HS-5 (cell line): ENCODE measurements around the gene RAN.
"Not testable (repeated sequence)": the region's sequence is repeated elsewhere in the genome, so short reads cannot be mapped to it uniquely, and the experiment has no call there.

Experiments
- DNase-seq: peaks from one replicate; pipeline ENCODE4 v3.0.0-alpha.2; 2012; ENCODE audit warnings: low read depth

RAN gene

DNA sequence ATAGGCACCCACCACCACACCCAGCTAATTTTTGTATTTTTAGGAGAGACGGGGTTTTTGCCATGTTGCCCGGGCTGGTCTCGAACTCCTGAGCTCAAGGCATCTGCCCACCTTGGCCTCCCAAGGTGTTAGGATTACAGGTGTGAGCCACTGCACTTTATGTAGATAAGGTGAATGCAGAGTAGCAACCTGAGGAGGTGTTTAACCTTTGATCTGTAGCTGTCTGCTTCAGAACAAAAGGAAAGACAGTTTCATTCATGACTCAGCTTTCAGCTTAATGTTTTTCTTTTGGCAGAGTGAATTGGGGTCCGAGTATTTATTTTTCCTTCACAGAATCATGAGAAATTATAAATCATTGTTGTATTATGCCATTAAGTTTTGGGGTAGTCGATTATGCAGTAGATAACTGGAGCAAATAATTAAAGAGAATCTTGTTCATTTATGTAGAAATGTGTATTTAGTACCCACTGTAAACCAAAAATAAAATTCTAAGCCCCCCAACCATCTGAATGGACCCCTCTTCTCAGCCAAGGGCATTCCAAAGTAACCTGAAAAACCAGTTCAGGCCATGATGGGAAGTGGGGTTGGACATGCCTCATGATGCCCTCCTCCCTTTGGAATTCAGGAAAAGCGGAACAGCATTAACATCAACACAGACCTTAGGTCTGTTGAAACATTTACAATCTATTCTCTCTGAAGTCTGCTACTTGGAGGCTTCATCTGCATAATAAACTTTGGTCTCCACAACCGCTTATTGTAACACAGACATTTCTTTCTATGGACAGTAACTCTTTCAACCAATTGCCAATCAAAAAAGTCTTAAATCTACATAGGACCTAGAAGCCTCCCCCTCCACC, 22.1 kb upstream of the RAN start:
- DNase-seq, result no peak

DNA sequence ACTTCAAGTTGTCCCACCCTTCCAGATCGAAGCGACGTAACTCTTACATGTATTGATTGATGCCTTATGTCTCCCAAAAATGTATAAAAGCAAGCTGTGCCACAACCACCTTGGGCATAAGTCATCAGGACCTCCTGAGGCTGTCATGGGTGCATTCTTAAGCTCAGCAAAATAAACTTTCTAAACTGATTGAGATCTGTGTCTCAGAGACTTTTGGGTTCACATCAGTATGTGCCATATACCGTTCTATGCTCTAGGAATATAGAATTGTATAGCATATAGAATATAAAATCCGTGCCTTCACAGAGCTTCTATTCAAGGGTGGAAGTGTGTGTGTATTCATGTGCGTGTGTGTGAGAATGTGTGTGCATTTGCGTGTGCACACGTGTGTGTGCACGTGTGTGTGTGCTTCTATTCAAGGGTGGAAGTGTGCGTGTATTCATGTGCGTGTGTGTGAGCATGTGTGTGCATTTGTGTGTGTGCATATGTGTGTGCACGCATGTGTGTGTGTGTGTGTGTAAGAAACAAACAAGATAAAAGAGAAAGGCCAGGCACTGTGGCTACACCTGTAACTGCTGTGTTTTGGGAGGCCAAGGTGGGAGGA, 21.3 kb upstream of the RAN start:
- no peak for DNase-seq

DNA sequence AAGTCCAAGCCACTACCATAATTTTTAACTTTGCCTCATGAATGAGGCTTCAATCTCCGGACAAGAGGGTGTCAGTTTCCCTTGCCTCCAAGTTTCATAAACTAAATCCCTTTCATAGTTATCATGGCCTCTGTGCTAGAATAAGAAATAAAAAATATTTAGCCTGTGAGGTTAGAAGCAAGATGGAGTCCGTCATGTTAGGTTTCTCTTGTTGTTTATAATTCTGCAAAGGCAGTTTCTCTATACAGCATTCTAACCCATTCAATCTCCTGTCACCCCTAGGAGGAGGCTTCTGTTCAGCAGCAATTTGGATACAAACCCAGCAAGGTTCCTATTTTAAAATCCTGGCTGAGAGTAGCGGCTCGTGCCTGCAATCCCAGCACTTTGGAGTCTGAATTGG, 15.8 kb upstream of the RAN start:
- no peak for DNase-seq

DNA sequence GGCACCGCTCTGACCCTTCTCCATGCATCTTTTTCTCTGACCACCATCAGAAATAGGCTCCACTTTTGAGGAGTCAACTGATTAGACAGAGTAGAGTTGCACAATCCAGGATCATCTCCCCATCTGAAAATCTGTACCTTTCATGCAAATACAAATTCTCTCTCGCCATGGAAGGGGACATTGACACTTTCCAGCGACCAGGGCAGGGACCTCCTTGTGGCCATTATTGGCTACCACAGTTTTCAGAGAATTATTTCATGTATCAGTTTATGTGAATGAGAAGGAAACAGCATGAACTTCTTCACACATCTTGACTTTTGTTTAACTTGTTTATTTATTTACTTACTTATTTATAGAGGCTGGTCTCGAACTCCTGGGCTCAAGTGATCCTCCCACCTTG, 13.8 kb upstream of the RAN start:
- DNase-seq, result no peak

DNA sequence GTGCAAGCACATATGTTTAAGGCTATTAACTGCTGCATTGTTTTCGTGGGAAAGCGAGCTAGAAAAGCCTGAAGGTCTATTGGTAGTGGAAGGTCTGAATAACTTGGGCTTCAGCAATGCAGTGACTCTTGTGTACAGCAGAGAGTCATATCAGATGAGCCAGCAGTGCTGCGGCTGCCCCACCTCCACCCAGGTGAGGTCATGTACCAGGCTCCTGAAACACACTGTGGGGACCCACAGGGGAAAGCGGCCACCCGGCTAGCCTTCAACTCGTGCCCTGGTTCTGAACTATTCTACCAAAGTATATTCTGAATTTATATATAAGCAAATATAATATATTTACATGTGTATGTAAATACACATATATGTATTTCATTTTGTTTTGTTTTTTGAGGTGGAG, 12.7 kb upstream of the RAN start:
- DNase-seq, result no peak

DNA sequence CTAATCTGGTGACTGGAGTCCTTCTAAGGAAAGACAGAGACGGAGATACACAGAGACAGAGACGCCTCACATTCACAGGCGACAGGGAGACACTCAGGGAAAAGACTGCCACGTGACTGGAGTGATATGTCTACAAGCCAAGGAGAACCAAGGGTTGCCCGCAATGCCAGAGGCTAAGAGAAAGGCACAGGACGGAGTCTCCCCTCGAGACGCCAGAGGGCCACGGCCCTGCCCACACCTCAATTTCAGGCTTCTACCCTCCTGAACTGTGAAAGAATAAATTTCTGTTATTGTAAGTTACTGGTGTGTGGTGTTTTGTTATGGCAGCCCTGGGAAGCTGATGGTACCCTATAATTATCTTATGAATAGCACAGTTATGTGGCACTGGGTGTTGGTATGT, 11.6 kb upstream of the RAN start:
- DNase-seq, result no peak

DNA sequence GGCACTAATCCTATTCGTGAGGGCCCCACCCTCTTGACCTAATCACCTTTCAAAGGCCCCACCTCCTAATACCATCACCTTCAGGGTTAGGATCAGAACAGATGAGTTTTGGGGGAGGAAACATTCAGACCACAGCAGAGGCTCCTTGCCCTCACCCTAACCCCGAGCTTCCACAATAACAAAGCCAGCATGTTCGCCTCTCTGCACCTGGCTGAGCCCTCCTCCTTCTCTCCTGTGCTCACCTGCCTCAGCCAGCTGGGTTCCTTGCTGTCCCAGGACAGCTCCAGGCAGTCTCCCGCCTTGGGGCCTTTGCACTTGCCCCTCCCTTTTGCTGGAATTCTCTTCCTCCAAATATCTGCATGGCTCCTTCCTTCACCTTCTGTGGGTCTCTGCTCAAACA, 9.7 kb upstream of the RAN start:
- DNase-seq, result no peak

DNA sequence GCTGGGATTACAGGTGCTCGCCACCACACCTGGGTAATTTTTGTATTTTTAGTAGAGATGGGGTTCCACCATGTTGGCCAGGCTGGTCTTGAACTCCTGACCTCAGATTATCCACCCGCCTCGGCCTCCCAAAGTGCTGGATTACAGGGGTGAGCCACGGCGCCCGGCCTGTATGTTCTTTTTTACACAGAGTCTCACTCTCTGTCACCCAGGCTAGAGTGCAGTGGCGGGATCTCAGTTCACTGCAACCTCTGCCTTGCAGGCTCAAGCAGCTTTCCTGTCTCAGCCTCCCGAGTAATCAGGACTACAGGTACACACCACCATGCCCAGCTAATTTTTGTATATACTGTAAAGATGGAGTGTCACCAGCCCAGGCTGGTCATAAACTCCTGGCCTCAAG, 9.1 kb upstream of the RAN start:
- DNase-seq, result not testable (repeated sequence)

DNA sequence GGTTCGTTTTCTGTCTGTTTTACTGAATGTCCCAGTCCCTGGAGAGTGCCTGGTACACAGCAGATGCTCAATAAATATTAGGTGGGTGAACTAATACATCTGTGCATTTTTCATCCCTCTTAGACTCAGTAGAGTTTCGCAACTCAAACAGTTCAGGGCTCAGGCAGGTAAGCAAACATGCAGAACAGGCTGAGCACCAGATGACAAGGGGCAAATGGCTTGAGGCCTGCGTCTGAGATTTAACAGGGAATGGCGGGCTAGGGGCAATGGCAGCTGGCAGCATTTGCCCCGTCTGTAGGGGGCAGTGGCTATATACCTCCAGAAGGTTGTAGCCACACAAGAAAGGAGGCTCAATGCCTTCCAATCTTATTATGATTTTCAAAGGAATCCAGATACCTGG, 8.6 kb upstream of the RAN start:
- no peak for DNase-seq

DNA sequence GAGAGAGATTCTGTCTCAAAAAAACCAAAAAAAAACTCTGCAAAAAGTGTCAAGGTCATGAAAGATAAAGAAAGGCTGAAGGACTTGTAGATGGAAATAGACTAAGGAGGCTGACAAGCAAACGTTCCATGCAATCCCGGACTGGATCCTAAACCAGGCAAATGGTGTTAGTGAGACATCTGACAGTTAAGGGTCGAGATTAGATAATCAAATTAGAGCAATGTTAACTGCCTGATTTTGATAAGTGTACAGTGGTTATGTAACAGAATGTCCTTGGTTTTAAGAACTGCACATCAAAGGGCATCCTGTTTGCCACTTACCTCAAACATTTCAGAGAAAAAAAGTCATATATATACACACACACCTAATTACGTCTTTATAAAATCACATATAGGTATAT, 3.5 kb upstream of the RAN start:
- no peak for DNase-seq

DNA sequence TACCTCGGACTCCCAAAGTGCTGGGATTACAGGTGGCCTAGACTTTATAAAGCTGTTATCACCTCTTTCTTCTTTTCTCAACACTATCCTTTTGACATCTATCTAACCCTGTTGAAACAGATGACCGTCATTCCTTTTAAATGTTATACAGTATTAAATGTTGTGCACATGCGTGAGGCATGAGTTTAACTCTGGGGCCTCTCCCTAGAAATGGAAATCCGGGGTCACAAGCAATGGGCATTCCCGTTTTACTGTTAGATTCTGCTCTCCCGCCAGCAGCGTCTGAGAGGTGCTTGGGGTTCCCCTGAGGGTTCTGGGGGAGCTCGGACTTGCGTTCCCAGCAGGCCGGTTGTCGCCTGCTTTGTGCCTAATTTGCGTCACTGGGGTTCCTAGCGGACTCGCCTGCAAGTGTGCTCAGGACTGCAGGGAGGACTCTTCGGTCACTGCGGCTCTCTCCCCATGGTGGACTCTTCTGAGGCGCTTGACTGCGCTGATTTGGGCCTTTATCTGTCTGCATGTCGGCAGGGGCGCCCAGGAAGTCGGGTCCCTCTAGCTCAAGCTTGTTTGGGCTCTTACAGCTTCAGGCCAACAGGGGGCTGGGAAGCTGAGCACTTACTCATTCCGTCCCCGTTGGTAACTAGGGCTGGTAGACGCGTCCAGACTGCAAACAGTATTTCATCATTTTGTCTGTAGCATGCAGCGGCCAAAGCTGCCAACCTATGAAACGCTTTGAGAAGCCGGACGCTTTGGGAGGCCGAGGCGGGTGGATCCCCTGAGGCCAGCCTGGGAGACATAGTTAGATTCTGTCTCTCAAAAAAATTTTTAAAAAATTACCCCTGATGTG, 1.2 kb upstream of the RAN start:
- no peak for DNase-seq

DNA sequence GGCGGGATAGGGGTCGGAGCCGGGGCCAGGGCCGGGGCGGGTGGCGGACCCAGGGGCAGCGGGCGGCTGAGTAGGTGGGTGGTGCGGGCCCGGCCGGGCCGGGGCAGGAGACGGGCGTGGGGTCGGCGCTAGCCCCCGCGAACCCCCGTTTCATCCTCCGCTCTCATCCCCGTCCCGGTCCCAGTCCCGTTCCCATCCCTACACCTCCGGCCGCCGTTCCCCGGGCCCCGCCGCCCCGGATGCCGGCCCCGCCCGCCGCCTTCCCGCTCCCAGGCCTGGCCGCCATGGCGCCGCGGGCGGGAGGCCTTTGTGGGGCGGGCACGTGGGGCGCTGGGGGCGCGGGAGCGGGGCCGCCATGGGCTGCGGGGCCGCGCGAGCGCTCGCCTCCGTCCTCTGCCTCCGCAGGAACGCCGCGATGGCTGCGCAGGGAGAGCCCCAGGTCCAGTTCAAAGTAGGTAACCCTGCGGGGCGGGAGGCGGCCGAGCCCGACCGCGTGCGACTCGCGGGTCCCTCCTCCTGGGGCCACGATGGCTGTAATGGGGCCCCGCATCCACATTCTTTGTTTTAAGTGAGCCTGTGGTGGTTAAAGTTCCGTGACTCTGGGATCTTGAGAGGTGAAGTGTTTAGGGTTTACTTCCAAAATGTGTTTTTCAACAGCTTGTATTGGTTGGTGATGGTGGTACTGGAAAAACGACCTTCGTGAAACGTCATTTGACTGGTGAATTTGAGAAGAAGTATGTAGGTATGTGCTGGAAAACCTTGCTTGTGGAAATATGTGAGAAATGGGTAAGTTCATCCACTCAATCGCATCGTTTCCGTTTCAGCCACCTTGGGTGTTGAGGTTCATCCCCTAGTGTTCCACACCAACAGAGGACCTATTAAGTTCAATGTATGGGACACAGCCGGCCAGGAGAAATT, 572 bp downstream of the RAN start:
- DNase-seq, result no peak

DNA sequence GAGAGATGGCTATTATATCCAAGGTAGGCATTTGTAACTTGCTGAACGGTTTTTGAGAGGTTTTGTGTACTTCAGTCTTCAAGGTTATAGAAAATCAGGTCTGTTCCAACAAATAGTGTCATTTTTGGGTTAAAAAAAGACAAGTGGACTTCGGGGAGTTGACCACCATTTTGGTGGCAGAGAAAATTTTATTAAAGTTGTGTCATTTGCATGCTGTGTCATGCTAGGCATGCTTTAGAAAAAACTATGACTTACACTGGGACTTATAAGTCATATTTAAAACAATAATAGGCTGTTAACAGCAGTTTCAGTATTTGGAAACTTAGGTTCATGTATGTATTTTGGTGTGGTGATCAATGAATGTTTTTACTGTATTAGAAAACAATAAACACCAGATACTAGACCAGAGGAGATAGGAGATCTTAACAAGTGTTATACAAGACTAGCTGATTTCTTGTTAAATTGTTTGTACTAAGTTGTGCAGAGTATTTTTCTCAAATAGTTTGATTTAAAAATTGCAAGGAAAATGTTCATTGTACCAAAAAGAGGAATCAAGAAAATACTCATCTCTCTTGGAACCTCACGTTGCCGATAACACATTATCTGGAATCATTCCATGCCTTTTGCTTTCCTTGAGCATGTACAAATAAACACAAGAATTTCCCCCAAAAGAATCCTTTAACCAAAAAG, 1.4 kb downstream of the RAN start:
- no peak for DNase-seq

DNA sequence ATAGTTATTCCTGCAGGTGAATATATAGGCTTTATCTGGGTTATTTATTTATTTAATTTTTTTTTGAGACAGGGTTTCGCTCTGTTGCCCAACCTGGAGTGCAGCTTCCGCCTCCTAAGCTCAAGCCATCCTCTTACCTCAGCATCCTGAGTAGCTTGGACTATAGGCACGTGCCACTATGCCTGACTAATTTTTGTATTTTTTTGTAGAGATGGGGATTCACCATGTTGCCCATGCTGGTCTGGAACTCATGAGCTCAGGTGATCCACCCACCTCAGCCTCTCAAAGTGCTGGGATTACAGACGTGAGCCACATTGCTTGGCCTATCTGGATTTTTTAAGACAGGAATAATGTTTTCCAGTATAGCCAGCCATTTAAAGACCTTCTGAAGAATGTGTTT, 2.0 kb downstream of the RAN start:
- no peak for DNase-seq

DNA sequence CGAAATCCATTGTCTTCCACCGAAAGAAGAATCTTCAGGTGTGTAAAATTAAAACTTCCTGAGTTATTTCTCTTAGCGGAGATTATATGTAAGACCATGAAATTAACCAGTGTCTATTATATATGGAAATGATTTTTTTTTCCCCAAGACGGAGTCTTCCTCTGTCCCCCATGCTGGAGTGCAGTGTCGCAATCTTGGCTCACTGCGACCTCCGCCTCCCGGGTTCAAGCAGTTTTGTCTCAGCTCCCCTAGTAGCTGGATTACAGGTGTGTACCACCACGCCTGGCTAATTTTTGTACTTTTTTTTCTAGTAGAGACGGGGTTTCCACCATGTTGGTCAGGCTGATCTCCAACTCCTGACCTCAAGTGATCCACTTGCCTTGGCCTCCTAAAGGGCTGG, 2.8 kb downstream of the RAN start:
- no peak for DNase-seq

DNA sequence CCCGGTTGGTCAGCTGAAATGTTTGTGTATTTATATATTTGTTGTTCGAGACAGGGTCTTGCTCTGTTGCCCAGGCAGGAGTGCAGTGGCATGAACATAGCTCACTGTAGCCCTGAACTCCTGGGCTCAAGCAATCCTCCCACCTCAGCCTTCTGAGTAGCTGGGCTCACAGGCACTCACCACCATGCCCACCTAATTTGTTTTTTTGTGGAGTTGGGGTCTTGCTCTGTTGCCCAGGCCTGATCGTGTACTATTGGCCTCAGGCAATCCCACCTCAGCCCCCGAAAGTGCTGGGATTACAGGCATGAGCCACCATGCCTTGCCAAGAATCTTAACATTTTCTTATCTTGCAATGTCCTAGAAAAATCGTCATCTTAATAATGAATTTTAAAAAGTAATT, 3.3 kb downstream of the RAN start:
- DNase-seq, result no peak

DNA sequence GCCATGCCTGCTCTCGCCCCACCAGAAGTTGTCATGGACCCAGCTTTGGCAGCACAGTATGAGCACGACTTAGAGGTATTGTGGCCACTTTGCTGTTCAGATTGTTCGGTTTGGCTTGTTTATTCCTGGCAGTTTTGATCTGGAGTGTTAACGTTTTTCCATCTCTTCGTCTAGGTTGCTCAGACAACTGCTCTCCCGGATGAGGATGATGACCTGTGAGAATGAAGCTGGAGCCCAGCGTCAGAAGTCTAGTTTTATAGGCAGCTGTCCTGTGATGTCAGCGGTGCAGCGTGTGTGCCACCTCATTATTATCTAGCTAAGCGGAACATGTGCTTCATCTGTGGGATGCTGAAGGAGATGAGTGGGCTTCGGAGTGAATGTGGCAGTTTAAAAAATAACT, 3.8 kb downstream of the RAN start:
- DNase-seq, result not testable (repeated sequence)

DNA sequence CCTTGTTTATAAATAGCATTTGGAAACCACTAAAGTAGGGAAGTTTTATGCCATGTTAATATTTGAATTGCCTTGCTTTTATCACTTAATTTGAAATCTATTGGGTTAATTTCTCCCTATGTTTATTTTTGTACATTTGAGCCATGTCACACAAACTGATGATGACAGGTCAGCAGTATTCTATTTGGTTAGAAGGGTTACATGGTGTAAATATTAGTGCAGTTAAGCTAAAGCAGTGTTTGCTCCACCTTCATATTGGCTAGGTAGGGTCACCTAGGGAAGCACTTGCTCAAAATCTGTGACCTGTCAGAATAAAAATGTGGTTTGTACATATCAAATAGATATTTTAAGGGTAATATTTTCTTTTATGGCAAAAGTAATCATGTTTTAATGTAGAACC, 4.4 kb downstream of the RAN start:
- no peak for DNase-seq

DNA sequence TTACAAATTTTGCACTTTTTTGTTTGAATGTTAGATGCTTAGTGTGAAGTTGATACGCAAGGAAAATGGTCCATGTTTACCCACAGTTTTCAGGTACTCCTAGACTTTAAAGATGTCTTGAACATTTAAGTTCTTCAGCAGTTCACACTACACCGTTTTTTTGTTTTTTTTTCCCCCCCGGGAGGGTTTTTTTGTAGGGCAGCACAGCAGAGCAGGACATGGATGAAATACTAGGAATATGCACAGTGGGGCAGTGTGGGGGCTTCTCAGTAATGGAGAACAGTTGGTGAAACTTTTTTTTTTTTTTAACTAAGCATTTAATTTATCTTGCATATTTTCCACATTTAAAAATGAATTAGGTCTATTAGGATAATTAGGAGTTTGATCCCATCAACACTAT, 4.9 kb downstream of the RAN start:
- DNase-seq, result no peak

DNA sequence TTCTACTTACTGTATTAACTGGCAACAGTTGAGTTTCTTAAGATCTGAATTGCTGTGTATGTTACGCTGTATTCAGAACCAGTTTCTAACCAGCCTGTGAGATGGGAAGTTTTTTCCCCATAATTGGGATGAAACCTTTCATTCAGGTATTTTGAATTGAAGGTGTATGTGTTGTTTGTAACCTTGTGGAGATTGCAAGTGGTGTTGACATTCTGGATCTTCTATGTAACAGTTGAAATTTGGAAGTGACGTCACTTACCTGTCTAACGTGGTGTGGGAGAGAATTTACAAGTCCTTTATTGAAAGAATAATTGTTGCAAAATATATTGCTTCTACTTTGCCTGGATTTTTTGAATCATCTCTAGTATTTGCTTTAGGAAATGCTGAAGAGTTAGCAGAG, 5.5 kb downstream of the RAN start:
- no peak for DNase-seq
